Small intestine (tissue), 7 donors: ENCODE measurements around the gene MADD. TPM values are rescaled to one million over a fixed set of nuclear protein-coding genes. Genes with fewer than 3 reads are reported as not detected.

Experiments used
- DNase-seq, 2 donors: peaks; one replicate each; pipeline versions ENCODE4 v3.0.0 to v3.0.0-alpha.2; 2013
- FAIRE-seq: peaks from 2 replicates; lab custom pipeline; 2012; peaks lifted over from hg19 to GRCh38; lab: Jason Lieb, UNC
- H3K27ac ChIP-seq, 3 donors: one replicate each; pipeline ENCODE4 v1.5.1; 2013; ENCODE audit warnings: low read length in 2 of 3, mild to moderate bottlenecking in 2 of 3, control low read depth in 1 of 3, inconsistent platforms in 1 of 3, low read depth in 1 of 3, moderate library complexity in 1 of 3
- H3K27me3 ChIP-seq, 3 donors: one replicate each; pipeline ENCODE4 v1.6.1; 2013; ENCODE audit warnings: low read length in 3 of 3, inconsistent platforms in 1 of 3; ENCODE audit not compliant: control insufficient read depth in 3 of 3, insufficient read depth in 3 of 3
- H3K36me3 ChIP-seq, 3 donors: one replicate each; pipeline ENCODE4 v1.6.1; 2013; ENCODE audit warnings: low read length in 3 of 3, inconsistent platforms in 1 of 3, low read depth in 1 of 3, mild to moderate bottlenecking in 1 of 3, moderate library complexity in 1 of 3; ENCODE audit not compliant: control insufficient read depth in 3 of 3, insufficient read depth in 2 of 3
- H3K4me1 ChIP-seq, 3 donors: one replicate each; pipeline ENCODE4 v1.6.1; 2013; ENCODE audit warnings: low read length in 2 of 3, inconsistent platforms in 1 of 3, low read depth in 1 of 3, mild to moderate bottlenecking in 1 of 3, moderate library complexity in 1 of 3; ENCODE audit not compliant: control insufficient read depth in 3 of 3, insufficient read depth in 2 of 3
- H3K4me3 ChIP-seq, 3 donors: one replicate each; pipeline ENCODE4 v1.5.1; 2013; ENCODE audit warnings: low read length in 3 of 3, control low read depth in 1 of 3, inconsistent platforms in 1 of 3, low read depth in 1 of 3, mild to moderate bottlenecking in 1 of 3, moderate library complexity in 1 of 3
- H3K9me3 ChIP-seq, 2 donors: one replicate each; pipeline ENCODE4 v1.6.1; 2013; ENCODE audit warnings: low read depth in 1 of 2, low read length in 1 of 2; ENCODE audit not compliant: control insufficient read depth in 2 of 2, insufficient read depth in 1 of 2
- WGBS, 3 donors: extraction: QIAGEN DNeasy Blood & Tissue Kit; methylation state at CpG; one replicate each; pipeline ENCODE4 v1.1.7; 2013; 5-methylcytosine and 5-hydroxymethylcytosine counted together
- polyA plus RNA-seq, 4 donors: library from polyadenylated mRNA; stranded (reverse) in 3 of 4; unstranded in 1 of 4; fragments of 200-250 nt in 3 of 4; fragments of 120-200 nt in 1 of 4; gene quantifications; one replicate each; pipeline versions ENCODE4 v1.2.1 to v1.2.3, GENCODE V29; 2013
- donor health status: healthy with polysubstance abuse.
- donor health status: control.
- donor health status: control.
- donor health status: Bipolar disorder and iron deficiency.
- donor health status: healthy.

The MADD gene
- polyA plus RNA-seq, 4 donors: 19.2 to 45.1 (median 25.8) TPM

DNA sequence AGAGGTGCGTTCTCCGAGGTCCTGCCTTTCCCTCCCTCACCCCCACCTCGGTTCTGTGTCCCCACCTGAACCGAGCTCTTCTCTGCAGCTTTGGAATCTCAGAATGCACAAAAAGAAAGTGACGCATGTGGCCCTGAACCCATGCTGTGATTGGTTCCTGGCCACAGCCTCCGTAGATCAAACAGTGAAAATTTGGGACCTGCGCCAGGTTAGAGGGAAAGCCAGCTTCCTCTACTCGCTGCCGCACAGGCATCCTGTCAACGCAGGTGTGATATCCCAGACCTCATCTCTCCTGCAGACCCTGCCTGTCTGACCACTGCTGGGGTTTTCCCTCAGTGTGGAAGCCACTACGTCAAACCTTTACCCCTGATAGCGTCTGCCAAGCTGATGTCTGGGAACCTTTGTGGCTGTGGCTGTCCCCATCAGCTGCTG is 35.2 kb upstream of the MADD start:
- FAIRE-seq (no peak), DNase-seq (peak in 1 of 2 donors; percentile 65)
- Histone ChIP-seq H3K4me3 (peak overlapping the region in 1 of 3 donors; percentile 23), H3K9me3 (no peaks in the 10 kb centered on the region), H3K4me1 (peaks cover 0 to 17% (median 0%) of the 10 kb centered on the region in 3 donors), H3K27ac (peak overlapping the region in 1 of 3 donors; percentile 2), H3K36me3 (peaks cover under 1 to 53% (median 4%) of the 10 kb centered on the region in 3 donors), H3K27me3 (no peaks in the 10 kb centered on the region)
- WGBS, 3 donors: 13 to 57% (median 18%) methylated on average over 12 of the region's 12 CpGs

DNA sequence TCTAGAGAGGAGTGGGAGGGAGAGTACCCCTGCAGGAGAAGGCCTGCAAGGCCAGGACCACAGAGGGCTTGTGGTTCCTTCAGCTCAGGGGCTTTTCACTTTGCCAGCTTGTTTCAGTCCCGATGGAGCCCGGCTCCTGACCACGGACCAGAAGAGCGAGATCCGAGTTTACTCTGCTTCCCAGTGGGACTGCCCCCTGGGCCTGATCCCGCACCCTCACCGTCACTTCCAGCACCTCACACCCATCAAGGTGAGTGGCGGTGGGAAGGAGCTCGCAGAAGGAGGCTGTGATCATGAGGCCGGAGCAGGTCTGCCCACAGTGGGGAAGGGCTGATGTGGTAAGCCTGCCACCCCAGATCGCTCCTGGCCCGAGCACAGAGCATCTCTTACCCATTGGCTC is 34.8 kb upstream of the MADD start:
- Histone ChIP-seq H3K36me3 (peaks cover 4 to 54% (median 5%) of the 10 kb centered on the region in 3 donors), H3K4me3 (no peak overlapping the region), H3K9me3 (no peaks in the 10 kb centered on the region), H3K4me1 (peaks cover 0 to 17% (median 0%) of the 10 kb centered on the region in 3 donors), H3K27ac (no peak overlapping the region), H3K27me3 (no peaks in the 10 kb centered on the region)
- DNase-seq (no peak), FAIRE-seq (no peak)
- 92 to 93% (median 92%) methylated on average over 12 of the region's 12 CpGs for WGBS, 3 donors

DNA sequence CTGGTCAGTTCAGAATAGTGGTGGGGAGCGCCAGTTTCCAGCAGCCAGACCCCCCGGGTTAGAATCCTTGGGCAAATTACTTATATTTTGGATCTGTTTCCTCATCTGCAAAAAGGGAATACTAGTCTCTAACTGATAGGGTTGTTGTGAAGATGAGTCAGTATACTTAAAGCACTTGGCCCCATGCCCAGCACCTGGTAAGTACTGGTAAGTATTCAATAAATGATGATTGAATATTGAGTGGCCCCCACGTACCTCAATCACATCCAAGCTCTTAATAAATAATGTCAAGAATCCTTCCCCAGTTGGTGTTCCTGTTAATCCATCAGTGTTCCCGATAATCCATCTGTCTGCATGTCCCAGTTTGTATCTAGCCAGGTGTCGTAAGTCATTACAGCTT is 33.5 kb upstream of the MADD start:
- H3K36me3 ChIP-seq: peaks cover 5 to 62% (median 9%) of the 10 kb centered on the region in 3 donors

DNA sequence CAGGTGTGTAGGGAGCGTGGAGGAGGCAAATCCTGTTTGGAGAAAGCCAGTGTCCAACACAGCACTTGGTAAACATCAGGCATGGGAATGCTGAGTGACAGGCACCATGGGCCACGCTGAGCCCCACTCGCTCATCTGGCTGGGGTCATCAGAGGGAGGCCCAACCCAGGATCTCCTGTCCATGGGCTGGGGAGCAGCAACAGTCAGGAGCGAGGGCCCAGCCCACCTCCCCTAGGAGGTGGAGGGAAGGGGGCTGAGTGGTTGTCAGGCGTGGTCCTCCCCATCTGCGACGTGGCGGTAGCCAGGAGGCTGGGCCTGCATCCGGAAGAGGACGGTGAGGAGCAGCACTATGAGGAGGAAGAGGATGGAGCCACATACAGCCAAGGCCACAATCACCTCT is 30.1 kb upstream of the MADD start:
- FAIRE-seq: no peak

More for the DNA sequence above, 33.5 kb upstream of the MADD start:
- H3K4me3 ChIP-seq: no peak overlapping the region
- 81 to 87% (median 83%) methylated on average over 5 of the region's 5 CpGs for WGBS, 3 donors
- H3K27me3 ChIP-seq: no peaks in the 10 kb centered on the region
- H3K4me1 ChIP-seq: peaks cover 0 to 17% (median 0%) of the 10 kb centered on the region in 3 donors
- no peaks in the 10 kb centered on the region for H3K9me3 ChIP-seq
- H3K27ac ChIP-seq: no peak overlapping the region
- FAIRE-seq (no peak), DNase-seq (no peak)

DNA sequence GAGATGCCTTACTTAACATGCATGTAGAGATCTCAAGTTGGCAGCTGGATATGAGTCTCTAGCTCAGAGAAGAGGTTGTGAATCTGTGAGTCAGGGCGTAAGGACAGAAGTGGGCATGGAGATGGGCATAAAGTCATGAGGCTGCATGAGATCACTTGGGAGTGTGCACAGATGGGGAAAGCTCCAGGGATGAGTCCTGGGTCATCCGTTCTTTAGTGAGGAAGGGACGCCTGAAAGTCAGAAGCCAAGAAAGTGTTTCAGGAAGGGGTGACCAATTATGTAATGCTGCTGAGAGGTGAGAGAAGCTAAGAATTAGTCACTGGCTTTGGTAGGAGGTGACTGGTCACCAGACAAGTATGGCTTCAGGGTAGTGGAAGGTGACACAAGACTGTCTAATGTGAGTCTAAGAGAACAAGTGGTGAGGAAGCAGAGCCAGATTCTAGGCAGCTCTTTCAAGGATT is 28.1 kb upstream of the MADD start:
- DNase-seq (no peak), FAIRE-seq (no peak)
- peaks cover 18 to 88% (median 26%) of the 10 kb centered on the region in 3 donors for H3K36me3 ChIP-seq
- no peak overlapping the region for H3K27ac ChIP-seq
- H3K27me3 ChIP-seq: no peaks in the 10 kb centered on the region
- no peaks in the 10 kb centered on the region for H3K9me3 ChIP-seq
- H3K4me1 ChIP-seq: peaks cover 0 to 16% (median under 1%) of the 10 kb centered on the region in 3 donors
- H3K4me3 ChIP-seq: no peak overlapping the region
- WGBS, 3 donors: 89 to 93% (median 90%) methylated on average over 3 of the region's 3 CpGs

More for the DNA sequence above, 30.1 kb upstream of the MADD start:
- 92 to 93% (median 93%) methylated on average over 8 to 10 of the region's 10 CpGs for WGBS, 3 donors
- no peaks in the 10 kb centered on the region for H3K9me3 ChIP-seq
- H3K27ac ChIP-seq: no peak overlapping the region
- peaks cover 0 to 1% (median 0%) of the 10 kb centered on the region in 3 donors for H3K4me1 ChIP-seq
- H3K27me3 ChIP-seq: no peaks in the 10 kb centered on the region
- DNase-seq: no peak
- H3K4me3 ChIP-seq: no peak overlapping the region
- H3K36me3 ChIP-seq: peaks cover 13 to 76% (median 23%) of the 10 kb centered on the region in 3 donors

DNA sequence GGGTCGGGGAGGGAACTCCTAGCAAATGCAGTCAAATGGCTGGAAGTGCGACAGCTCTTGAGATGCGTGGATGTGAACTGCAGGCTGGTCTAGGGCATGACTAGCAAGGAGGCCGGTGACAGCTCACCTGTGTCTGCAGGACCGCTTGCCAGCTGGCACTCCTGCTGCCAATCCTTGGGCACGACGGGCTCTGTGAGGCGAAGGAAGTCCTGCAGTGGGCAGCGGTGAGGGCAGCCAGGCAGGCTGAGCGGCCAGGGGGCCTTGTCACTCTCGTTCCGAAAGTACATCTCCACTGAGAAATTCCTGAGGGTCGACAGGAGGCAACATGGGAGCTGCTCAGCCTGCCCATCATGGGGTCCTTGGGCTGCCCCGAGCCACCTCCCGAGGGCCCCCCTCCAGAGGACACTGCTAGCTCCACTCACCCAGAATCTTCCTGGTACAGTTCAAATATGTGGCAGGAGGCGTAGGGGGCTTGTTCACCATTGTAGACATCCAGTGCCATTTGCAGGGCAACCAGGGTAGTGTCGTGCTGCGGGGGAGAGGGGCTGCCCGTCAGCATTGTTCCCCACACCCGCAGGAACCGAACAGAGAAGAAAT is 27.2 kb upstream of the MADD start:
- Histone ChIP-seq H3K36me3 (peaks cover 18 to 92% (median 29%) of the 10 kb centered on the region in 3 donors), H3K9me3 (no peaks in the 10 kb centered on the region), H3K27ac (no peak overlapping the region), H3K27me3 (no peaks in the 10 kb centered on the region), H3K4me1 (peaks cover 3 to 24% (median 4%) of the 10 kb centered on the region in 3 donors), H3K4me3 (no peak overlapping the region)
- no peak for FAIRE-seq
- WGBS, 3 donors: 92 to 94% (median 93%) methylated on average over 20 to 21 of the region's 21 CpGs
- DNase-seq: no peak

DNA sequence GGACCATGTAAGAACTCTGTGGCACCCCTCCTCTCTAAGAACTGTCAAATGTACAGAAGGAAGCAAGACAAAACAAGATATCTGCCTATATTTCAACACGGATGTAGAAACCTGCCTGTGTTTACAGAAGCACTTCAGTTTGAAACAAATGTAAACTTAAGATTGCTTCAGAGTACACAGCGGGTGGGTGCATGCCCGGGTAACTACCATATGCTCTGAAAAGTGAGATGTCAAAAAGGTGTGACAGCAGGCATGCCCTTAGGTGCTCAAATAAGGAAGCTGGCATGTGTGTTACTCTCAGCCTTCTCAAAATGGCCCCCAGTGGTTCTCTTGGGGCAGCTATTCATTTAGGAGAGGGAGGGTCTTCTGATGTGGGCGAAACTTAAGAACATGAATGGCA is 26.5 kb upstream of the MADD start:
- 71 to 73% (median 71%) methylated on average over 4 of the region's 4 CpGs for WGBS, 3 donors
- H3K4me3 ChIP-seq: no peak overlapping the region
- H3K36me3 ChIP-seq: peaks cover 18 to 86% (median 29%) of the 10 kb centered on the region in 3 donors
- peaks cover 4 to 29% (median 6%) of the 10 kb centered on the region in 3 donors for H3K4me1 ChIP-seq
- no peaks in the 10 kb centered on the region for H3K9me3 ChIP-seq
- no peak for FAIRE-seq
- H3K27ac ChIP-seq: no peak overlapping the region
- peak in 1 of 2 donors; percentile 28 for DNase-seq
- no peaks in the 10 kb centered on the region for H3K27me3 ChIP-seq

DNA sequence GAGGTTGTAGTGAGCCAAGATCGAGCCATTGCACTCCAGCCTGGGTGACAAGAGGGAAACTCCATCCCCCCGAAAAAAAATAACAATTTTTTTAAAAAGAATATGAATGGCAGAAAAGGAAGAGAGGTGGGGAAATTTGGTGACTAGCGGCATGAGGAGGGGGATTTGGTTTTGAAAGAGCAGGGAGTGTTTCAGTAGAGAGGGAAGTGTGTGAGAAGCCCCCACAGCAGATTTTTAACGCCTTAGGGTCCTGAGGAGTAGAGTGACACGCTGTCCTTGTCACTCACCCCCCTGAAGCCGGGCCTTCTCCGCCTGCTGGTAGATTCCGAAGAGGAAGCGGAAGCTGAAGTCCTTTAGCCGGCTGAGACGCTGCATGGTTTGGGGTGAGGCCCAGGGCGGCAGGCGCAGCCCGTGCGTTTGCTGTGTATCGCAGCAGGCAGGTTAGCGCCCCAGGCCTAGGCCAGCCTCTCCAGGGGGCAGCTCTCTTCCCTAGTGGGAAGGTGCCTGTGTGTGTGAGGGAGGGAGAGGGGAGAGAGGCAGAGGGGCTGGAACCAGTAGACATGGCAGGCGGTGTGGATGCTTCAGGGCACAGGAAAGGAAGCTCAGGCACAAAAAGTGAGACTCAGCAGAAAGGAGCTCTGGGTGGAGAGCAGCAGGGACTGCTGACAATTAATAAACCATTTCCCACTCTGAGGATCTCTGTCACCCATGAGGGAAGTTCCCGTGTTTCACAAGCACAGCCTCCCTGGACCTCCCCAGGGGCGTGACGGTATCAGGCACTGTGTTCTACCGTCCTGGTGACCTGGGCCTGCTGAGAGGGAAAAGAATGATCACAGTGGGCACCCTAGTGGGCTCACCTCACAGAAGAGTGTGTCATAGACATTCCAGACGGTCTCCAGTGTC is 25.2 kb upstream of the MADD start:
- WGBS, 3 donors: 93 to 96% (median 95%) methylated on average over 23 of the region's 23 CpGs
- Histone ChIP-seq H3K27ac (peak overlapping the region in 2 of 3 donors; percentile 27 to 66), H3K4me3 (no peak overlapping the region), H3K4me1 (peaks cover 4 to 34% (median 11%) of the 10 kb centered on the region in 3 donors), H3K36me3 (peaks cover 15 to 74% (median 29%) of the 10 kb centered on the region in 3 donors), H3K27me3 (no peaks in the 10 kb centered on the region), H3K9me3 (no peaks in the 10 kb centered on the region)
- DNase-seq (no peak), FAIRE-seq (no peak)
